H1 (cell line): ENCODE measurements around the gene RALA. TPM values are rescaled to one million over a fixed set of nuclear protein-coding genes. Genes with fewer than 3 reads are reported as not detected.

Experiments
- BCL11A ChIP-seq, 2 experiments: IDR thresholded peaks; one replicate each; pipeline ENCODE4 v1.6.1; 2011; ENCODE audit warnings: low read depth in 2 of 2, low read length in 2 of 2, mild to moderate bottlenecking in 2 of 2
- CTCF ChIP-seq, 3 experiments: IDR thresholded peaks; 1 replicate in 2 of 3; 2 replicates in 1 of 3; pipeline versions ENCODE4 v1.5.1 to v1.6.1; 2011; ENCODE audit warnings: low read length in 3 of 3, mild to moderate bottlenecking in 3 of 3, inconsistent platforms in 2 of 3, low read depth in 1 of 3, moderate library complexity in 1 of 3; ENCODE audit not compliant: insufficient read depth in 1 of 3; ENCODE audit errors: control extremely low read depth in 1 of 3
- HDAC2 ChIP-seq, 2 experiments: fragments of 300-600 bp in 1 of 2; sonication (generic) in 1 of 2; IDR thresholded peaks; 2 replicates each; pipeline ENCODE4 v1.6.1; 2011 to 2012; ENCODE audit warnings: low read depth in 2 of 2, low read length in 2 of 2, mild to moderate bottlenecking in 2 of 2, moderate library complexity in 2 of 2, borderline replicate concordance in 1 of 2, inconsistent platforms in 1 of 2
- NANOG ChIP-seq: IDR thresholded peaks from 2 replicates; pipeline ENCODE4 v1.6.1; 2011; ENCODE audit warnings: low read length, low read depth, mild to moderate bottlenecking, inconsistent platforms; ENCODE audit not compliant: insufficient read depth, poor library complexity, severe bottlenecking
- POLR2AphosphoS5 ChIP-seq: IDR thresholded peaks from 2 replicates; pipeline ENCODE4 v1.6.1; 2011; ENCODE audit warnings: low read depth, low read length
- RAD21 ChIP-seq, 2 experiments: IDR thresholded peaks in 1 of 2; conservative IDR thresholded peaks in 1 of 2; 2 replicates each; pipeline ENCODE4 v1.6.1; 2011; ENCODE audit warnings: low read depth in 2 of 2, low read length in 2 of 2, improper control_type of control experiment in 1 of 2, inconsistent platforms in 1 of 2, mild to moderate bottlenecking in 1 of 2, moderate library complexity in 1 of 2
- RXRA ChIP-seq: IDR thresholded peaks from 2 replicates; pipeline ENCODE4 v1.6.1; 2011; ENCODE audit warnings: low read depth, mild to moderate bottlenecking, low read length, moderate library complexity; ENCODE audit not compliant: insufficient read depth
- SP2 ChIP-seq: IDR thresholded peaks from 2 replicates; pipeline ENCODE4 v1.6.1; 2012; ENCODE audit warnings: mild to moderate bottlenecking, low read length, inconsistent platforms
- polyA plus RNA-seq, 7 experiments: library from polyadenylated mRNA; depleted of rRNA in 3 of 7; stranded (reverse) in 5 of 7; unstranded in 2 of 7; fragments of >200 nt in 5 of 7; fragments of 200-250 nt in 2 of 7; gene quantifications; 1 replicate in 5 of 7; 2 replicates in 1 of 7; 4 replicates in 1 of 7; pipeline versions ENCODE4 v1.2.1 to v1.2.3, GENCODE V29; 2011 to 2013; ENCODE audit warnings: missing spikeins in 2 of 7, mixed read lengths in 2 of 7
- total RNA-seq: library from RNA; stranded (reverse); fragmentation: NEBNext Ultra II Directional; extraction: Animal tissue kit (Norgen Biotek cat#: 25700); gene quantifications from 2 replicates; pipeline ENCODE4 v1.2.1, GENCODE V29; 2021

The RALA gene
- total and polyA plus RNA-seq, 2 of the 8 experiments (the other 6 are each of a cell fraction or from before 2014, with no cell fraction given), result 24.1 to 72.8 TPM

DNA sequence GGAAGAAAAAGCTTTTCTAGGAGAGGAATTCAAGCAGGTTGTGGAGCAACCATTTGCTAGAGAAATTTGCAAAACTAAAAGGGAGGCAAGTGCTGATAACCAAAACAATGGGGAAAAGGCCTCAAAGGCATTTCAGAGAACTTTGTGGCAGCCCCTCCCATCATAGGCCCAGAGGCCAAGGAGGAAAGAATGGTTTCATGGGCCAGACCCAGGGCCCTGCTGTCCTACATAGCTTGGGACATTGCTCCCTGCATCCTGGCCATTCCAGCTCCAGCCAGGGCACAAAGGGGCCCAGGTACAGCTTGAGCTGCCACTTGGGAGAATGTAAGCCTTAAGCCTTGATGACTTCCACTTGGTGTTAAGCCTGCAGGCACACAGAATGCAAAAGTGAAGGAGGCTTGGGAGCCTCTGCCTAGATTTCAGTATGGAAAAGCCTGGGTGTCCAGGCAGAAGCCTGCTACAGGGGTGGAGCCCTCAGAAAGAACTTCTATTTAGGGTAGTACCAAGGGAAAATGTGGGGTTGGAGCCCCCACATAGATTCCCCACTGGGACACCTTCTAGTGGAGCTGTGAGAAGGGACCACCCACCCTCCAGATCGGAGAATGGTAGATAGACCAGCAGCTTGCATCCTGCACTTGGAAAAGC, 91.2 kb downstream of the RALA start (continued):
- TF ChIP-seq RXRA (no peak), POLR2AphosphoS5 (no peak), HDAC2 (IDR thresholded peaks at IDR 0.05; ENCODE audit: borderline replicate concordance in 1 of 2, low read depth in 2 of 2, low read length in 2 of 2) (no peak), CTCF (IDR thresholded peaks at IDR 0.05; ENCODE audit: control extremely low read depth in 1 of 3, insufficient read depth in 1 of 3, low read depth in 1 of 3, low read length in 3 of 3) (no peak), RAD21 (IDR thresholded peaks at IDR 0.05 in 1 of 2, conservative IDR thresholded peaks at IDR 0.05 in 1 of 2; ENCODE audit: low read depth in 2 of 2, low read length in 2 of 2) (no peak), SP2 (no peak), NANOG (no peak), BCL11A (IDR thresholded peaks at IDR 0.05; ENCODE audit: low read depth in 2 of 2, low read length in 2 of 2) (no peak)
